Measurements from ENCODE around the gene CDH4. TPM values are rescaled to one million over a fixed set of nuclear protein-coding genes. Genes with fewer than 3 reads are reported as not detected.

The CDH4 gene
- total and polyA plus RNA-seq, 2 of the 4 experiments (the other 2 are of a cell fraction), result 1.6 to 3.5 TPM

GRCh38 chr20:61279621-61280150 is 27.6 kb downstream of the CDH4 start:
- H3K4me2 ChIP-seq (ENCODE audit: low read depth, low read length), result no peak overlapping the region
- BruUV-seq (replicated peaks), result no TSS peak
- H4K8ac ChIP-seq (ENCODE audit: low read depth in 2 of 2, low read length in 2 of 2), result no peak overlapping the region
- no peaks in the 10 kb centered on the region for H3K4me1 ChIP-seq (ENCODE audit: control insufficient read depth, insufficient read depth, low read length)
- ChIA-PET CTCF (no interaction called here), POLR2A (ENCODE audit: unreplicated experiment) (no interaction called here)
- H3K18ac ChIP-seq (ENCODE audit: low read depth, low read length), result no peak overlapping the region
- no peak for DNase-seq
- no peaks in the 10 kb centered on the region for H3K9me3 ChIP-seq (ENCODE audit: control insufficient read depth, insufficient read depth, low read length)
- H3K4ac ChIP-seq (ENCODE audit: low read depth, low read length), result no peak overlapping the region
- H2BK15ac ChIP-seq (ENCODE audit: low read depth, low read length), result no peak overlapping the region
- H3K9me1 ChIP-seq (ENCODE audit: insufficient read depth, low read length), result peaks cover 4% of the 10 kb centered on the region; the same call in 1 of the 2 replicates
- no peak overlapping the region for H3K4me3 ChIP-seq (ENCODE audit: insufficient read depth, low read depth, low read length)
- H2BK20ac ChIP-seq (ENCODE audit: low read depth, low read length), result no peak overlapping the region
- in situ Hi-C loops (cut with MboI; ENCODE audit: low sequenced_read_pairs) (no loop called here), intact Hi-C loops (cut with micrococcal nuclease) (no loop called here), dilution Hi-C loops (cut with HindIII; ENCODE audit: low sequenced_read_pairs, unreplicated experiment) (no loop called here)
- H4K5ac ChIP-seq (ENCODE audit: low read depth, low read length), result no peak overlapping the region
- TF ChIP-seq ELK1 (IDR thresholded peaks at IDR 0.05; ENCODE audit: borderline replicate concordance, low read depth, low read length), result no peak
- H2AFZ ChIP-seq (replicated peaks; ENCODE audit: low read length, poor library complexity), result no peak overlapping the region
- no peaks in the 10 kb centered on the region for H3K36me3 ChIP-seq (ENCODE audit: control insufficient read depth, insufficient read depth, low read length)
- H3K27me3 ChIP-seq (ENCODE audit: control insufficient read depth, insufficient read depth, low read length), result no peaks in the 10 kb centered on the region
- H3K79me1 ChIP-seq (ENCODE audit: low read depth in 1 of 2, low read length in 2 of 2), result peaks cover 8 to 10% of the 10 kb centered on the region in 2 experiments; a peak in 2 of 4 replicates
- peaks cover 4% of the 10 kb centered on the region; the same call in 1 of the 2 replicates for H4K20me1 ChIP-seq (ENCODE audit: insufficient read depth, low read length)
- no peak overlapping the region for H3K23ac ChIP-seq (ENCODE audit: low read depth, low read length)
- no peak overlapping the region for H3K9ac ChIP-seq (ENCODE audit: low read depth, low read length)
- H2AK5ac ChIP-seq (ENCODE audit: low read depth, low read length), result no peak overlapping the region
- H3K27ac ChIP-seq (ENCODE audit: insufficient read depth, low read length), result no peak overlapping the region
- no peak overlapping the region; the same call in 1 of the 2 replicates for H3K14ac ChIP-seq (replicated peaks; ENCODE audit: low read depth, low read length)
- H2BK5ac ChIP-seq (ENCODE audit: low read depth, low read length, poor library complexity, severe bottlenecking), result no peak overlapping the region
- no peak overlapping the region for H4K91ac ChIP-seq (ENCODE audit: insufficient read depth, low read depth, low read length)
- no peak overlapping the region for H2BK120ac ChIP-seq (ENCODE audit: low read depth, low read length)
- WGBS, 2 experiments (ENCODE audit: extremely low coverage in 2 of 2, insufficient read length in 1 of 2), result 100% methylated on average over 6 of the region's 17 CpGs; no CpG with 5 or more reads in 1 of the 2 experiments
- no peak for ATAC-seq (ENCODE audit: low read depth)
- no peak overlapping the region for H2AK9ac ChIP-seq (replicated peaks; ENCODE audit: low read depth, low read length, poor library complexity)
- H3K56ac ChIP-seq (ENCODE audit: extremely low read depth, insufficient read depth, low read length), result no peak overlapping the region

All from IMR-90 (cell line).